Measurements from ENCODE around the gene TRIM71. TPM values are rescaled to one million over a fixed set of nuclear protein-coding genes. Genes with fewer than 3 reads are reported as not detected.

Gene TRIM71
- total RNA-seq, 1 experiment from 2014 or later = 0.17 TPM

- no peak overlapping the region for H3K27ac ChIP-seq (ENCODE audit: low read depth, low read length)
- no peak overlapping the region for H3K9ac ChIP-seq (ENCODE audit: low read length)
- no peak overlapping the region for H3K4me3 ChIP-seq (replicated peaks in 1 of 2; ENCODE audit: low read depth in 1 of 2, low read length in 2 of 2)
- intact Hi-C loops (cut with micrococcal nuclease) = no loop called here
- RAD21 ChIA-PET (ENCODE audit: low non-redundant PET in 1 of 2, low total read pairs in 2 of 2, uncharacterized antibody in 2 of 2, unreplicated experiment in 2 of 2) = no interaction called here
- H2AFZ ChIP-seq (ENCODE audit: low read depth, low read length, poor library complexity, severe bottlenecking) = no peak overlapping the region
- DNase-seq (ENCODE audit: low read depth, low spot score) = no peak
- CTCF ChIA-PET = no interaction called here
- no peaks in the 10 kb centered on the region for H3K36me3 ChIP-seq (ENCODE audit: control insufficient read depth in 1 of 2, insufficient read depth in 2 of 2, low read length in 2 of 2)
- POLR2A ChIA-PET = no interaction called here
- no peaks in the 10 kb centered on the region for H3K79me2 ChIP-seq (ENCODE audit: insufficient read depth, low read length)
- no TSS peak for BruUV-seq (replicated peaks)
- no peaks in the 10 kb centered on the region for H4K20me1 ChIP-seq (ENCODE audit: insufficient read depth)
- H3K4me2 ChIP-seq (ENCODE audit: low read length) = no peak overlapping the region
- ATAC-seq = no peak
- H3K27me3 ChIP-seq (ENCODE audit: insufficient read depth, low read length) = peaks cover 13% of the 10 kb centered on the region; the same call in 1 of the 2 replicates
- no peaks in the 10 kb centered on the region for H3K9me3 ChIP-seq (ENCODE audit: control insufficient read depth in 1 of 2, insufficient read depth in 1 of 2, low read depth in 1 of 2, low read length in 2 of 2)
- peaks cover 4 to 5% of the 10 kb centered on the region in 2 experiments; a peak in 3 of 4 replicates for H3K4me1 ChIP-seq (ENCODE audit: control insufficient read depth in 1 of 2, insufficient read depth in 2 of 2, low read length in 2 of 2)
- no peaks in the 10 kb centered on the region for H3K9me2 ChIP-seq (ENCODE audit: insufficient read depth)
- no peak for TF ChIP-seq ZNF274 (IDR thresholded peaks at IDR 0.05; ENCODE audit: low read depth, low read length)
- TF ChIP-seq CEBPB (IDR thresholded peaks at IDR 0.05; ENCODE audit: low read depth) = no peak
- no peak for TF ChIP-seq SP1 (IDR thresholded peaks at IDR 0.05; ENCODE audit: low read depth)
- no peak for TF ChIP-seq POLR2A (IDR thresholded peaks at IDR 0.05; ENCODE audit: borderline replicate concordance, extremely low read depth, insufficient read depth, insufficient read length)
- no peak for TF ChIP-seq CTCF (IDR thresholded peaks at IDR 0.05 in 2 of 3, conservative IDR thresholded peaks at IDR 0.05 in 1 of 3; ENCODE audit: borderline replicate concordance in 1 of 3, insufficient read depth in 1 of 3, low read depth in 2 of 3, low read length in 2 of 3)
- no peak for TF ChIP-seq ATF3 (IDR thresholded peaks at IDR 0.05)
- TF ChIP-seq TCF7L2 (IDR thresholded peaks at IDR 0.05; ENCODE audit: borderline replicate concordance, extremely low read depth, insufficient read depth, insufficient read length) = no peak
- no peak for TF ChIP-seq RAD21 (IDR thresholded peaks at IDR 0.05; ENCODE audit: low read depth)
Measured at GRCh38 chr3:32890420-32891276, 72.9 kb downstream of the TRIM71 start.

Data from HCT116 (cell line).